Tibial nerve (tissue), 3 donors: ENCODE results near the gene GPR35.

Experiments
- POLR2A ChIP-seq, 2 donors: fragments of 450-650 bp; IDR thresholded peaks; one replicate each; pipeline ENCODE4 v1.6.1; 2017; ENCODE audit warnings: antibody characterized with exemption in 2 of 2, mild to moderate bottlenecking in 2 of 2, moderate library complexity in 2 of 2
- TF ChIP-seq, protein P1 (sequence below), 5 experiments: fragments of 200-600 bp in 3 of 5; fragments of 450-650 bp in 2 of 5; sonication (generic) in 3 of 5; IDR thresholded peaks; one replicate each; pipeline ENCODE4 v1.5.1; 2016 to 2019; ENCODE audit warnings: antibody characterized with exemption in 5 of 5, mild to moderate bottlenecking in 3 of 5, moderate library complexity in 2 of 5

DNA sequence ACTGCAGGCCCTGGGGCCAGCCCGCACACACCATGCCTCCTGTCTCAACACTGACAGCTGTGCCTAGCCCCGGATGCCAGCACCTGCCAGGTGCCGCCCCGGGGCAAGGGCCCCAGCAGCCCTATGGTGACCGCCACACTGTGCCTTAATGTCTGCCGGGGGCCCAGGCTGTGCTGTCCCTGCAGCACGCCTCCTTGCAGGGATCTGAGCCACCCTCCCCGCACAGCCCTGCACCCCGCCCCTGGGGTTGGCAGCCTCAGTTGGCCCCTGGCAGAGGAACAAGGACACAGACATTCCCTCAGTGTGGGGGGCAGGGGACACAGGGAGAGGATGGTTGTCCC is 47.2 kb upstream of the GPR35 start:
- TF ChIP-seq, protein P1, sequence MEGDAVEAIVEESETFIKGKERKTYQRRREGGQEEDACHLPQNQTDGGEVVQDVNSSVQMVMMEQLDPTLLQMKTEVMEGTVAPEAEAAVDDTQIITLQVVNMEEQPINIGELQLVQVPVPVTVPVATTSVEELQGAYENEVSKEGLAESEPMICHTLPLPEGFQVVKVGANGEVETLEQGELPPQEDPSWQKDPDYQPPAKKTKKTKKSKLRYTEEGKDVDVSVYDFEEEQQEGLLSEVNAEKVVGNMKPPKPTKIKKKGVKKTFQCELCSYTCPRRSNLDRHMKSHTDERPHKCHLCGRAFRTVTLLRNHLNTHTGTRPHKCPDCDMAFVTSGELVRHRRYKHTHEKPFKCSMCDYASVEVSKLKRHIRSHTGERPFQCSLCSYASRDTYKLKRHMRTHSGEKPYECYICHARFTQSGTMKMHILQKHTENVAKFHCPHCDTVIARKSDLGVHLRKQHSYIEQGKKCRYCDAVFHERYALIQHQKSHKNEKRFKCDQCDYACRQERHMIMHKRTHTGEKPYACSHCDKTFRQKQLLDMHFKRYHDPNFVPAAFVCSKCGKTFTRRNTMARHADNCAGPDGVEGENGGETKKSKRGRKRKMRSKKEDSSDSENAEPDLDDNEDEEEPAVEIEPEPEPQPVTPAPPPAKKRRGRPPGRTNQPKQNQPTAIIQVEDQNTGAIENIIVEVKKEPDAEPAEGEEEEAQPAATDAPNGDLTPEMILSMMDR (IDR thresholded peaks at IDR 0.05), result no peak
- no peak for TF ChIP-seq POLR2A (IDR thresholded peaks at IDR 0.05)
